K562 (cell line): ENCODE results near the gene ARHGAP35. TPM values are rescaled to one million over a fixed set of nuclear protein-coding genes. Genes with fewer than 3 reads are reported as not detected.
A peak's percentile ranks its signal among the peaks of the same experiment; 100 is the strongest.

ENCODE experiments used
- ATAC-seq: fragments of 200-7000 bp; cut with Tn5 transposase; 3 replicates; pipeline ENCODE4 v1.9.1; 2020; ENCODE audit warnings: moderate library complexity
- BruUV-seq: library from RNA; stranded (reverse); fragments of 400-500 nt; replicated peaks from 2 replicates; lab custom pipeline; 2021; lab: Mats Ljungman, UMichigan
- CTCF ChIA-PET: fragments of 300-600 bp; formaldehyde crosslinking; extraction: SDS; loops from one replicate; lab custom pipeline; 2021; ENCODE audit warnings: low intra/inter-chr PET ratio; lab: Yijun Ruan, JAX
- POLR2A ChIA-PET: fragments of 300-600, 350-650 bp; sonication (Branson Sonifier 250); formaldehyde crosslinking; extraction: SDS; loops from one replicate; lab custom pipeline; 2021; ENCODE audit warnings: antibody characterized with exemption, inconsistent platforms; lab: Yijun Ruan, JAX
- DNase-seq, 4 experiments: peaks; one replicate each; pipeline versions ENCODE4 v3.0.0 to v3.0.0-alpha.2; 2011 to 2018; ENCODE audit warnings: low spot score in 3 of 4, mixed read lengths in 3 of 4; ENCODE audit errors: extremely low read depth in 1 of 4
- FAIRE-seq: peaks from 2 replicates; lab custom pipeline; 2011; peaks lifted over from hg19 to GRCh38; lab: Jason Lieb, UNC
- H2AFZ ChIP-seq: 2 replicates; pipeline ENCODE4 v1.6.0; 2011; ENCODE audit warnings: low read depth, low read length, control low read depth, inconsistent platforms
- H3K27ac ChIP-seq: fragments of 200-600 bp; 3 replicates; pipeline ENCODE4 v1.8.0; 2011; ENCODE audit warnings: low read depth, mild to moderate bottlenecking, control low read depth, inconsistent platforms, low read length, moderate library complexity, mixed read lengths; ENCODE audit errors: extremely low read depth
- H3K27me3 ChIP-seq, 2 experiments: fragments of 300-600 bp in 1 of 2; 2 replicates in 1 of 2; 3 replicates in 1 of 2; pipeline versions ENCODE4 v1.6.0 to v1.8.0; 2011; ENCODE audit warnings: inconsistent platforms in 2 of 2, low read length in 2 of 2, mild to moderate bottlenecking in 1 of 2, mixed read lengths in 1 of 2, moderate library complexity in 1 of 2; ENCODE audit not compliant: control insufficient read depth in 2 of 2, insufficient read depth in 2 of 2
- H3K36me3 ChIP-seq: fragments of 300-600 bp; 3 replicates; pipeline ENCODE4 v1.8.0; 2011; ENCODE audit warnings: mild to moderate bottlenecking, low read length, inconsistent platforms; ENCODE audit not compliant: control insufficient read depth, insufficient read depth
- H3K4me1 ChIP-seq, 2 experiments: fragments of 200-600 bp in 1 of 2; replicated peaks in 1 of 2; 2 replicates in 1 of 2; 3 replicates in 1 of 2; pipeline versions ENCODE4 v1.5.1 to v1.8.0; 2011; ENCODE audit warnings: inconsistent platforms in 2 of 2, low read length in 2 of 2, mild to moderate bottlenecking in 1 of 2, mixed read lengths in 1 of 2, moderate library complexity in 1 of 2; ENCODE audit not compliant: control insufficient read depth in 2 of 2, insufficient read depth in 2 of 2
- H3K4me2 ChIP-seq: 2 replicates; pipeline ENCODE4 v1.6.1; 2011; ENCODE audit warnings: low read length, control low read depth, inconsistent platforms, mixed read lengths; ENCODE audit not compliant: insufficient read depth
- H3K4me3 ChIP-seq: fragments of 200-600 bp; sonication (generic), shearing (Covaris generic); 2 replicates; pipeline ENCODE4 v1.5.1; 2016; ENCODE audit warnings: control low read depth, inconsistent platforms
- H3K79me2 ChIP-seq: fragments of 200-600 bp; 3 replicates; pipeline ENCODE4 v1.8.0; 2011; ENCODE audit warnings: low read length, inconsistent platforms; ENCODE audit not compliant: control insufficient read depth, insufficient read depth
- H3K9ac ChIP-seq, 2 experiments: 2 replicates each; pipeline versions ENCODE4 v1.6.0 to v1.6.1; 2011; ENCODE audit warnings: low read depth in 2 of 2, low read length in 2 of 2, control low read depth in 1 of 2, inconsistent platforms in 1 of 2, mild to moderate bottlenecking in 1 of 2, mixed read lengths in 1 of 2; ENCODE audit not compliant: insufficient read depth in 1 of 2
- H3K9me1 ChIP-seq: one replicate; pipeline ENCODE4 v1.6.0; 2011; ENCODE audit warnings: inconsistent platforms, mild to moderate bottlenecking, low read length, moderate library complexity; ENCODE audit not compliant: control insufficient read depth, insufficient read depth
- H3K9me3 ChIP-seq: replicated peaks from 2 replicates; pipeline ENCODE4 v1.5.1; 2011; ENCODE audit warnings: low read depth, low read length, inconsistent platforms; ENCODE audit not compliant: control insufficient read depth, insufficient read depth
- H4K20me1 ChIP-seq: replicated peaks from 2 replicates; pipeline ENCODE4 v1.6.1; 2011; ENCODE audit warnings: low read length, inconsistent platforms, mixed read lengths; ENCODE audit not compliant: control insufficient read depth, insufficient read depth
- BDP1 ChIP-seq: IDR thresholded peaks from 3 replicates; pipeline ENCODE4 v1.6.1; 2011; ENCODE audit not compliant: insufficient read length, insufficient read depth
- FOXA3 ChIP-seq, 2 experiments: fragments of 450-650 bp in 1 of 2; sonication (generic) in 1 of 2; formaldehyde crosslinking; IDR thresholded peaks in 1 of 2; conservative IDR thresholded peaks in 1 of 2; 2 replicates each; pipeline versions ENCODE4 v1.4.0 to v1.8.0; 2020 to 2022; ENCODE audit warnings: mild to moderate bottlenecking in 2 of 2, missing genetic modification reagents in 1 of 2
- HCFC1 ChIP-seq: IDR thresholded peaks from 2 replicates; pipeline ENCODE4 v1.6.1; 2012; ENCODE audit warnings: low read depth, low read length, improper control_type of control experiment
- HNRNPLL ChIP-seq: fragments of 200-400 bp; formaldehyde crosslinking; IDR thresholded peaks from 2 replicates; pipeline ENCODE4 v1.6.1; 2017; ENCODE audit warnings: low read length, low read depth, mild to moderate bottlenecking; ENCODE audit not compliant: poor library complexity, severe bottlenecking
- RBBP5 ChIP-seq: fragments of 200-600 bp; sonication (generic); IDR thresholded peaks from 2 replicates; pipeline ENCODE4 v1.6.1; 2012; ENCODE audit warnings: borderline replicate concordance, mild to moderate bottlenecking, low read length, control low read depth, inconsistent platforms; ENCODE audit not compliant: insufficient read depth, poor library complexity, severe bottlenecking
- SNIP1 ChIP-seq: fragments of 450-650 bp; IDR thresholded peaks from 2 replicates; pipeline ENCODE4 v1.7.1; 2017; ENCODE audit warnings: low read depth, mild to moderate bottlenecking
- WGBS: fragments of 100-300 bp; shearing (Covaris generic); methylation state at CpG from one replicate; pipeline ENCODE4 v1.1.6; 2016; ENCODE audit warnings: low coverage, mixed read lengths; ENCODE audit not compliant: insufficient coverage; ENCODE audit errors: missing lambda C conversion rate; 5-methylcytosine and 5-hydroxymethylcytosine counted together
- in situ Hi-C: fragments of 300-500 bp; cut with MboI; formaldehyde crosslinking; loops from 4 replicates; pipeline ENCODE4 v1.15.0; 2018; ENCODE audit warnings: inconsistent platforms, mixed read lengths
- intact Hi-C: fragments of 100-400 bp; cut with micrococcal nuclease; formaldehyde crosslinking; loops from 2 replicates; pipeline ENCODE4 v1.14.2; 2022
- polyA plus RNA-seq, 8 experiments: library from polyadenylated mRNA; depleted of rRNA in 4 of 8; stranded (reverse) in 5 of 8; unstranded in 3 of 8; fragments of >200 nt; fragmentation: Nextera tagmentation in 2 of 8; fragmentation: Illumina TruSeq in 1 of 8; extraction: Ambion mirVana in 2 of 8; extraction: Trizol in 1 of 8; gene quantifications; 2 replicates each; pipeline versions ENCODE4 v1.2.1 to v1.2.3, GENCODE V29; 2011 to 2014; ENCODE audit warnings: inconsistent platforms in 1 of 8, missing spikeins in 1 of 8
- total RNA-seq, 7 experiments: library from RNA; depleted of rRNA in 6 of 7; stranded (reverse); fragments of >200 nt in 6 of 7; fragmentation: Illumina TruSeq in 2 of 7; extraction: Trizol in 2 of 7; gene quantifications; 2 replicates each; pipeline versions ENCODE4 v1.2.1 to v1.2.3, GENCODE V29; 2011 to 2021; ENCODE audit warnings: low replicate concordance in 1 of 7
- TF ChIP-seq, protein P1 (sequence below), 2 experiments: fragments of 450-650 bp; IDR thresholded peaks; 2 replicates each; pipeline ENCODE4 v1.6.1; 2018; ENCODE audit warnings: mild to moderate bottlenecking in 2 of 2, low read depth in 1 of 2; ENCODE audit not compliant: partially characterized antibody in 2 of 2

Gene ARHGAP35
- total and polyA plus RNA-seq, 9 of the 15 experiments (the other 6 are each of a cell fraction or from before 2014, with no cell fraction given): 0.27 to 26.4 (median 10.2) TPM

DNA sequence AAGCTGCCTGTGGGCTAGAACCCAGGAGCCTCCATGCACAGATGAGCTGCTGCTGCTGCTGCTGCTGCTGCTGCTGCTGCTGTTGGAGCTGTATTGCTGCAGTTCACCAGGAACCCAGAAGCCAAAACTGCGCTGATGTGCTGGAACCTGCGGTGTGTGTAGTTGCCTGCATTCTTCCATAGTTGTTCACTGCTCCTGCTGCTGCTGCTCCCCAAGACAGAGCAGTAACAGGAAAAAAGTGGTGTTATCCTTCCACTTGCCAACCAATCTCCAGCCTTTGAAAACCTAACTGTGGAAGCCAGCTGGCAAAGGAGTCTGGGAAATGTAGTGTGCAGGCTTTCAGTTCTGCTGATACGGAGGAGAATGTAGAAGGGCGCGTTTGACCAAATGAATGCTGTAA, 37.9 kb downstream of the ARHGAP35 start:
- no peak; the same call in 1 of the 3 replicates for ATAC-seq
- no peaks in the 10 kb centered on the region for H3K27me3 ChIP-seq
- DNase-seq: no peak
- H3K4me3 ChIP-seq: no peak overlapping the region
- ChIA-PET CTCF (no interaction called here), POLR2A (interaction anchor here (0.6 to 1.4 kb wide), 8 partner anchors 10 to 233 kb away, joined by 3 read pairs; no protein-coding TSS in a partner anchor)
- H3K36me3 ChIP-seq: no peaks in the 10 kb centered on the region
- H4K20me1 ChIP-seq: peaks cover 18% of the 10 kb centered on the region
- no peak overlapping the region for H3K4me2 ChIP-seq
- 55% methylated on average over 5 of the region's 5 CpGs for WGBS
- H2AFZ ChIP-seq: no peak overlapping the region
- FAIRE-seq: peak; percentile 19
- intact Hi-C loops: no loop called here
- peaks cover 3 to 14% of the 10 kb centered on the region in 2 experiments for H3K4me1 ChIP-seq
- no peak overlapping the region for H3K9ac ChIP-seq
- no TSS peak for BruUV-seq
- H3K79me2 ChIP-seq: peaks cover 69% of the 10 kb centered on the region
- H3K9me3 ChIP-seq: no peaks in the 10 kb centered on the region
- TF ChIP-seq BDP1 (no peak), HCFC1 (peak; percentile 54; the same call in 1 of the 2 replicates), FOXA3 (CRISPR knock-in tag; conservative IDR thresholded peaks at IDR 0.05 in 1 of 2, IDR thresholded peaks at IDR 0.05 in 1 of 2) (no peak), SNIP1 (no peak), RBBP5 (no peak), HNRNPLL (no peak)
- TF ChIP-seq, protein P1, sequence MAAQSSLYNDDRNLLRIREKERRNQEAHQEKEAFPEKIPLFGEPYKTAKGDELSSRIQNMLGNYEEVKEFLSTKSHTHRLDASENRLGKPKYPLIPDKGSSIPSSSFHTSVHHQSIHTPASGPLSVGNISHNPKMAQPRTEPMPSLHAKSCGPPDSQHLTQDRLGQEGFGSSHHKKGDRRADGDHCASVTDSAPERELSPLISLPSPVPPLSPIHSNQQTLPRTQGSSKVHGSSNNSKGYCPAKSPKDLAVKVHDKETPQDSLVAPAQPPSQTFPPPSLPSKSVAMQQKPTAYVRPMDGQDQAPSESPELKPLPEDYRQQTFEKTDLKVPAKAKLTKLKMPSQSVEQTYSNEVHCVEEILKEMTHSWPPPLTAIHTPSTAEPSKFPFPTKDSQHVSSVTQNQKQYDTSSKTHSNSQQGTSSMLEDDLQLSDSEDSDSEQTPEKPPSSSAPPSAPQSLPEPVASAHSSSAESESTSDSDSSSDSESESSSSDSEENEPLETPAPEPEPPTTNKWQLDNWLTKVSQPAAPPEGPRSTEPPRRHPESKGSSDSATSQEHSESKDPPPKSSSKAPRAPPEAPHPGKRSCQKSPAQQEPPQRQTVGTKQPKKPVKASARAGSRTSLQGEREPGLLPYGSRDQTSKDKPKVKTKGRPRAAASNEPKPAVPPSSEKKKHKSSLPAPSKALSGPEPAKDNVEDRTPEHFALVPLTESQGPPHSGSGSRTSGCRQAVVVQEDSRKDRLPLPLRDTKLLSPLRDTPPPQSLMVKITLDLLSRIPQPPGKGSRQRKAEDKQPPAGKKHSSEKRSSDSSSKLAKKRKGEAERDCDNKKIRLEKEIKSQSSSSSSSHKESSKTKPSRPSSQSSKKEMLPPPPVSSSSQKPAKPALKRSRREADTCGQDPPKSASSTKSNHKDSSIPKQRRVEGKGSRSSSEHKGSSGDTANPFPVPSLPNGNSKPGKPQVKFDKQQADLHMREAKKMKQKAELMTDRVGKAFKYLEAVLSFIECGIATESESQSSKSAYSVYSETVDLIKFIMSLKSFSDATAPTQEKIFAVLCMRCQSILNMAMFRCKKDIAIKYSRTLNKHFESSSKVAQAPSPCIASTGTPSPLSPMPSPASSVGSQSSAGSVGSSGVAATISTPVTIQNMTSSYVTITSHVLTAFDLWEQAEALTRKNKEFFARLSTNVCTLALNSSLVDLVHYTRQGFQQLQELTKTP (IDR thresholded peaks at IDR 0.05; ENCODE audit: low read depth in 1 of 2, partially characterized antibody in 2 of 2): no peak
- no peak overlapping the region for H3K27ac ChIP-seq
- in situ Hi-C loops: no loop called here
- no peaks in the 10 kb centered on the region for H3K9me1 ChIP-seq
